ENCODE data around the gene DHRS13.

Gene DHRS13, protein sequence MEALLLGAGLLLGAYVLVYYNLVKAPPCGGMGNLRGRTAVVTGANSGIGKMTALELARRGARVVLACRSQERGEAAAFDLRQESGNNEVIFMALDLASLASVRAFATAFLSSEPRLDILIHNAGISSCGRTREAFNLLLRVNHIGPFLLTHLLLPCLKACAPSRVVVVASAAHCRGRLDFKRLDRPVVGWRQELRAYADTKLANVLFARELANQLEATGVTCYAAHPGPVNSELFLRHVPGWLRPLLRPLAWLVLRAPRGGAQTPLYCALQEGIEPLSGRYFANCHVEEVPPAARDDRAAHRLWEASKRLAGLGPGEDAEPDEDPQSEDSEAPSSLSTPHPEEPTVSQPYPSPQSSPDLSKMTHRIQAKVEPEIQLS

DNA sequence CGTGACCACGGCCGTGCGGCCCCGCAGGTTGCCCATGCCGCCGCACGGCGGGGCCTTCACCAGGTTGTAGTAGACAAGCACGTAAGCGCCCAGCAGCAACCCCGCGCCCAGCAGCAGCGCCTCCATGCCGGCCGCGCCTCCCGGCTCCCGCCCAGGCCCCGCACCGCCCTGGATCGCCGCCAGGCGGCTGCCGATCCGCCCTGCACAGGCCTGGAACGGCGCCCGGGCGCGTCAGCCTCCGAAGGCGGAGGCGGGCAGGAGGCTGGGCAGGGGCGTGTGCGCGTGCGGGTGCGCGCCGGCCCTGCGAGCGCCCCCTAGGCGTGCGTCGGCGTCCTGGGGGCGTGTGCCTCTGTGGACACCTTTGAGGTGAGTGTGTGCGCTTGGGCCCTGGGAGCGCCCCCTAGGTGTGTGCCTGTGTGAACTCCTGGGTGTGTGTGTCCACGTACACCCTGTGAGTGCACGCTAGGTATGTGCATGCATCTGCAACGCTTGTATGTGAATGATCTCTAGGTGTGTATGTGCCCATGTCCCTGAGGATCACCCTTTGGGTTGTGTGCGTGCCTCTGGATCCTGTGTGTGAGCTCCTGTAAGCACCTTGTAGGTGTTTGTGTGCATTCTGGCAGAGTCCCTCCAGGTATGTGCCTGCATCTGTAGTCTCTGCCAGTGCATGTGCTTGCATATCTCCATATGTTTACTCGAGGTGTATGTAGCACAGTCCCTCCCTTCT is at the start of gene DHRS13:
TSS of gene DHRS13 (minus strand) at position 261 of the 727 bp plus-strand sequence. CDS start at position 126, 135 bp downstream.
- DNase-seq (peak; percentile 96), ATAC-seq (peak; percentile 96)

DNA sequence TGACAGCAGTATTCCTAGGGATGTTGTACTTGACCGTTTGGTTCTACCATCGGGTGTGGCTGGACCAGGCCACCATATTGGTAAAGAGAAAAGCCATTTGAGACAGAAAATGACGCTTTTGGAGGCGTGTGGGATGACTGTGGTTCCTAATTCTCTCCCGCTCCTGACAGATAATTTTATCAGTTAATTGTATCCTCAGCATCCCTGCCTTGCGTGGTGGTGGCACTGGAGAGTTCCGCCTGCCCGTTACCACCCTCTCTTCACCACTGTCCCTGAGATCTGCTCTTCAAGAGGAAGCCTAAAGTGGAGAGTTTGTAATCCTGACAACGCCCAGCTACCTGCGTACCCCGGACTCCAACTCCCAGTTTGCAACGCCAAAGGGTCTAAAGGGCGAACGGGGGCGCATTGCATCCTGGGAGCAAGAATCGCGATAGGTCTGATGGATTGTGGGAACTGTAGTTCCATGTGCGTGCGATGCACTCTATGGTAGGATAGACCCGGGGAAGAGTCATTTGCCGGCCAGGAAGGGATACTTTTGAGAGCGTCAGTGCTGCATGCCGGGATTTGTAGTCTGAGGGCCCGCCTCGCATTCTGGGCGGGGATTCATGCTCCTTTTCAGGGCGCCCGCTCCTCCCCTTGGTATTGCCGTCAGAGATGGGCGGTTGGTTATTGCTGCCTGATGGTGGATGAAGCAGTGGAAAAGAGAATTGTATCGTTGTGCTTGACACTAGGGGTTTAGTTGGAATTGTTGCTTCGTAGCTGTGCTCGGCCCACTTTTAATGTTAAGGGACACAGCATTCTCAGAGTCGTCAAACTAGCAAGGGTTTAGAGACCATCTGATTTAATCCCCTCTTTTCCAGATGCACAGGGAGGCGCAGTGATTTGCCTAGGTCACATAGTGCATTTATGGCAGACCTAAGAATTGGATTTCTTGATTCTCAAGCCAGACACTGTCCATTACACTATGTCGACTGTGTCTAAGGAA is 49.4 kb upstream of the DHRS13 start:
- ATAC-seq (peak; percentile 80), DNase-seq (peak; percentile 92)

DNA sequence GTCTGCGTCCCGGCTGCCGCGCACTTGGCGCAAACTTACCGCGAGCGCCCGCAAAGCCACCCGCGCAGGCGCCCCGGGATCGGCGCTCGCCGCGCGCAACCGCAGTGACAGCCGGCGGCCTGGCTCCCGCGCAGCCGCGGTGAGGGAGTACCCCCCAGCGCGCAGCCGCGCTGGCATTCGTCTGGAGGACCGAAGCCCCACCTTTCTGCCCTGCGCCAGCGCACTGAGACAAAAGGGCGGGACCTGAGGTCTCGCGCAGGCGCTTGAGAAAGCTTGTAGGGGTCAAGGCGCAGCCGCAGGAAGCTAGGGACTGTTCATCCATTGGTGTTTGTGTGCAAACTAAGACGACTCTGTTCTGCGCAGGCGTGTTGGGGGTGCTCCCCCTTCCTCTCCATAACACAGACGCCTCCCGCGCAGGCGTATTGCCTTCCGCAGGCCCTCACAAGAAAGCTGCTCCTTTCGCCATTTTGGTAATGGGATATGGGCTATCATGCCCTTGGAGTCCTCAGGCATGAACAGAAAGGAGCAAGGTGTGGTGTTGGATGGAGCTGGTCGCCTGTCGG is 48.6 kb upstream of the DHRS13 start, which contains the start of gene PHF12:
TSS of gene PHF12 (minus strand) at position 91 of the 563 bp plus-strand sequence. CDS start 558 bp downstream, outside the sequence.
- DNase-seq, result peak; percentile 99
- ATAC-seq, result peak; percentile 70

DNA sequence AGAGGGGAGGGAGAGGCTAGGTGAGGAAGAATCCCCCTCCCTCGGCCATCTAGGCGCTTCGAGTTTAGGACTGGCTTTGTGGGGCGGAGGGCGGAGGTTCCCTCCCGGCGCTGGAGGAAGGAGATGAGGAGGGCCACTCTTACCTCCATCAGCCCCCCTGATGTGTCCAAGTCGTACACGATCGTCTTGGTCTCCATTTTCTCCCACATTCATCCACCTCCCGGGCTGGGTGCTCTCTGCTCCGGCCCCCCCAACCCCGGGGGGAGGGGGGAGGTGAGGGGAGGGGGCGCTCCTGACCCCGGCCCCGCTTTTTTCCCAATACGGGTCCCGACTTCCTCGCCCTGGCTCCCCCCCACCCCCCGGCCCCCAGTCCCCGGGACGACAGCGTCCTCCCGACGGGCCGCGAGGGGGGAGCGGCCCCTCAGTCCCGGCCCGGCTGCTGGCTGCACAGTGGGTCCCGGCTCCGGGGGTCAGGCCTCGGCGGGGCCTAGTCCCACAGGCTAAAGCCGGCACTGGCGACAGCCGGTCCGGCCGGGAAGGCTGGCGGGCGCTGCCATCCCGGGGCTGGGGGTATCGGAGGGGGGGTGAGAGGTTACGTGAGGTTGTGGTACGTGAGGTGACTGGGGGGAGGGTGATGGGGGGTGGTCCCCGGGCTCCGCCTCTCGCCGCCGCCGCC is 48.0 kb upstream of the DHRS13 start:
- DNase-seq, result no peak

DNA sequence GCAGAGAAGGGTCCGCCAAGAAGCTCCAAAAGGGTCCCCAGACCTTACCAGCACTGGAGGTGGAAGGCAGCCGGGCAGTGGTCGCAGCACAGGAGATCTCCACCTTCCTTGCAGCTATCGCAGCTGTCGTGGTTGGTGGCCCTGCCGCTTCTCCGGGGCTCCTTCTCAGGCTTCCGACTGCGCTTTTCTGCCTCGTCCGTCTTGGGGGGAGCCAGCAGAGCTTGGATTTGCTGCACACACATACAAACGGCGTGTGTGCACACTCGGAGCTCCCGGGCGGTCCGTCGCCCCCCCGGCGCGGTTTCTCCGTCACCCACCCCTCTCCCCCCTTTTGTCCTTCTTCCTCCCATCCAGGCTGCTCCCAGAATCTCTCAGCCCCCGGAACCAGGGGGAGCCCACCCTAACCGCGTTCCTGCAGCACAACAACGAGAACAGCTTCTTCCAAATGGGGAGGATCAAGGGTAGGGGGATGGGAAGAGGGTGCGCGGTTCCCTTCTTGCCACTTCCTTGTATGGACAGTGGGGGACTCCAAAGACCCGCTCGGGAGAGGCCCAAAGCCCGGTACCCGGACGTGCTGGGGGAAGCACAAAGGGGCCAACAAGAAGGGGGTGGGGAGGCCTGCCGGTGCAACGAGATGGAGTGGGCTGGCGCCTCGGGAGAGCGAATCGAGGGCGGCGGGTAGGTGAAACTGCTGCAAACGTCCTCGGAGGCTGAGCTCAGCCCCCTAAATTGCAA is 47.3 kb upstream of the DHRS13 start:
- ATAC-seq (no peak), DNase-seq (peak; percentile 69)

More for the DNA sequence above, 48.0 kb upstream of the DHRS13 start:
- ATAC-seq, result no peak

DNA sequence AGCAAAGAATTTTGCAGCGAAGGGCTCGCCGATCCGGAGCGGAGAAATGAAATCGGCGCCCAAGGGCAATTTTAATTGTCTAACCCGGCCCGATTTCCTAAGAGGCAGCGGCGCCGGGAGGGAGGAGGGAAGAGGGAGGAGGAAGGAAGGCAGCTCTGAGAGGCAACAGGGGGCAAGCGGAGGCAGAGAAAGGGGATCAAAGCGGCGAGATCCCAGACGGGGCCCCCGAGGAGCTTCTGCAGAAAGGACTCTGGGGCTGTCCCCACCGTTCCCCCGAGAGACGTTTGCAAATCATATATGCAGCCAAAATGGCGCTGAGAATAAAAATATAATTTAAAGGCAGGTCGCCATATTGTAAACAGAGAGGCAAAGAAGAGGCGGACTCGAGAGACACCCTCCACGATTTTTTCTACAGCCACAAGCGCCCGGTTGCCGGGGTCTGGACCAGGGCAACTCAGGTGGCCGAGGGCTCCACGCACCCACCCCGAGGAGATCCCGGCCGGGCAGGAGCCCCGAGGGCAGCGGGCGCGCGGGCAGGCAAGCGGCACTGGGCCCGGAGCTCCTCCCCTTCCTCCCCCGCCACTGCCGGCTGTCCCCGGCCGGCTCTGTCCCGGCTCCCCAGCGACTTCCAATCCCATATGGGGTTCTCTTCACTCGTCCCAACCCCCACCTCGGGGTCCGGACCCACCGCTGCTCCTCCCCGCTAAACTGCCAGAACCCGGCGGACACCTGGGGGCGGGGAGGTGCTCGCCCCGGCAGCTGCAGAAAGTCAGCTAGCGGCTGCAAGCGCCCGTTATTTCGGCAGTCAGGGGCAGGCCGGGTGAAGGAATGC is 46.5 kb upstream of the DHRS13 start:
- peak; percentile 10 for ATAC-seq
- DNase-seq, result peak; percentile 77

DNA sequence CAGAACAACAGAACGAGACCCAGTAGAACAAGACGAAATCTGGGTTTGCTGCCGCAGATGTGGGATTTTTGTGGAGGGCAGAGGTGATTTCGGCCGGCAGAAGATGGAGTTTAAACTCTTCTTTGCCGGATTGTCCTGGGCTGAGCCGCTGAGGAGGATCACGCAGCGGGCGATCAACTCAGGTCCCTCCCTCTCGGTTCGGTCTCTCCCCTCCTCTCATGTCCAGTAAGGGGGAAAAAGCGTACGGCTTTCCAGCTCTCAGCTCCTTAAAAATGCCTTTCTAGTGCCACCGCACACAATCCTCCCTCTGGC is 46.0 kb upstream of the DHRS13 start:
- DNase-seq, result no peak

DNA sequence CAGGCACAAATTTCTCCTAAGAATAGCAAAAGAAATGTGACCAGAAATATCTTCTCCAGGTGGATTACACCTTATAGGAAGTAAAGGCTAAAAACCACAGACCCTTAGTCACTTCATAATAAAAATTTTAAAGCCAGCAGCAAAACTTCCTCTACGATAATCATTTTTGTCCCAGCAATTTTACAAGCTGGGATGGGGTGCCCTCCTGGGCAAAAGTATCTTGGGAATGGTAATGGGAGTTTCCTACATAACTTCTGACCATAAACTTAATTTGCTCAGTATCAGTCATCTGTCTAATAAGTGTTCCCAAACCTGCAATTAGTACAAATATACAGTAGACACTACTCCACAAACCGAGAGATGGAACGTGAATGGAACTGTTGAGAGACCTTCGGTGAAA is 45.5 kb upstream of the DHRS13 start:
- no peak for ATAC-seq
- no peak for DNase-seq

More for the DNA sequence above, 46.0 kb upstream of the DHRS13 start:
- no peak for ATAC-seq

DNA sequence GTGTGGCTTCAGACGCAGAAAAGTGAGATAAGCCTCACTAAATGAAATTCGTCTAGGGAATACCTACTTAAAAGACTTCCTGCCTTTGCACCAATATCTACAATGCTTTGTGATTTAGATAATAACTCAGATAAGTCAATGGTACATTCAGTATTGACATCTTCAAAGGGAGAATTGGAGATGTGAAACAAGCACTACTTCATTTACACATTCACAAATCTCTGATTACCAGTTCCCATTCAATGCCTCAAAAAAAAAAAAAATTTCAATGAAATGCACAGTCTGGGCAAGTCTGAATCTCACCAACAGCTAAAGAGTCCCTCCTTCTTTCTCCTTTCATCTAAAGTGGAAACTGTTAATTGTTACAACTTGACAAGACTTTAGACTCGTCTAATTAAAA is 44.8 kb upstream of the DHRS13 start:
- ATAC-seq (no peak), DNase-seq (no peak)

DNA sequence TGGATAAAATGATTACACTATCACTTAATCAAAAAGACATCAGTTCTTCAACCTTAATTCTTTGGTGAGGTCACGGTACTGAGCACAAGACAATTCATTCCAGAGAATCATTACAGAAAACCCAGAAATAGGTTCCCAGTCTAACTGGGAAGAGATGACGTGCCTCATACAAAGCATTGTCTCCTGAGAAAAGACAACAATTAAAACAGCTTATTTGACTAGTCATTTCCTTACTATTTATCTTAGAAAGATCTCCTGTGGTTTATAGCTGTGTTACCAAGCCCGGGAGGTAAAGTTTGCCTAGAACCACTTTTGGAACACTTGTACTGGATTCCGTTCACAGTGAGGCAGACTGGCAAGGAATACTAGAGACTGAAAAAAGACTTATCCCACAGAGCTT is 43.4 kb upstream of the DHRS13 start:
- no peak for ATAC-seq
- no peak for DNase-seq

DNA sequence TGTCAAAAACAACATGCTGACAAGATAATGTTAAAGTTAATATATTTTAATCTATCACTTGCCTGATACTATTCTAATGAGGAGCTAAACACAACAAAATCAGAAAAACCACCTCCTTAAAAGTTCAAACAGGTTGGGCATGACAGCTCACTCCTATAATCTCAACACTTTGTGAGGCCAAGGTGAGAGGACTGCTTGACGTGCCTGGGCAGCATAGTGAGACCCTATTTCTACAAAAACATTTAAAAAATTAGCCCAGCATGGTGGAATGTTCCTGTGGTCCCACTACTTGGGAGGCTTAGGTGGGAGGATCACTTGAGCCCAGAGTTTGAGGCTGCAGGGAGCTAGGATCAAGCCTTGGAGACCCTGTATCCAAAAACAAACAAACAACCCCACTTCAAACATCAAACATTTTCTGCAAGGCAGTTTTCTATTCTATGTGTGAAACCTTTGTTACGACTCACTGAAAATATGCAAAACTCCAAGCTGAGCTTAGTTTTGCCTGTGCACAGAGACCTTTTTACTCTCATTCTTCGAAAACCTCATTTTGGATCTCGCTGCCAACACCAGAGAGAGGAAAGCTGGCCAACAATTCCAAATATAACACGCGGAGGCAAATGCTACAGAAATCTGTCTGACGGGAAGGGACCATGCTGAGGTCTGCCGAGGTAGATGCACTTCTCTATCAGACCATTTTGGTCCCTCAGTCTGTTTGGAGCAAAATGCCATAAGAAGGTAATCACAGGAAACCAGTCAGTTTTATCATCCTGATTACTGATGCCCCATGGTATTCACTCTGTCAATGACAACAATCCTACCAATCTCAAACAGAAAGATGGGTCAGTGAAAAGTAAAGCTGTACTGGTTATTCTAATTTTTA is 42.2 kb upstream of the DHRS13 start:
- no peak for ATAC-seq
- DNase-seq, result no peak

DNA sequence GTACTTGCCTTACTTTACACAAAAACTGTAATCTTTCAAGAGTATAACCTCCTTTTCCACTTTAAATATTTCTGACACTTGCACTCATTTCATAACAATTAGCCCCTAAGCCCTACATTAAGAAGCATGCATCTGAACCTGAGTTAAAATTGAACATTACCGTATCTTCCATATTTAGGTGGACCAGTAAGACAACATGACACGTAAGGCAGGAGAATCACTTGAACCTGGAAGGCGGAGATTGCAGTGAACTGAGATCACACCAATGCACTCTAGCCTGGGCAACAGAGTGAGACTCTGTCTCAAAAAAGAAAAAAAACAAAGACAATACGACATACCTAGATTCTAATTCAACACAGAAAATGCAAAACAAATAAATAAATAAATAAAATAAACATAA is 41.5 kb upstream of the DHRS13 start:
- no peak for ATAC-seq
- DNase-seq, result no peak

DNA sequence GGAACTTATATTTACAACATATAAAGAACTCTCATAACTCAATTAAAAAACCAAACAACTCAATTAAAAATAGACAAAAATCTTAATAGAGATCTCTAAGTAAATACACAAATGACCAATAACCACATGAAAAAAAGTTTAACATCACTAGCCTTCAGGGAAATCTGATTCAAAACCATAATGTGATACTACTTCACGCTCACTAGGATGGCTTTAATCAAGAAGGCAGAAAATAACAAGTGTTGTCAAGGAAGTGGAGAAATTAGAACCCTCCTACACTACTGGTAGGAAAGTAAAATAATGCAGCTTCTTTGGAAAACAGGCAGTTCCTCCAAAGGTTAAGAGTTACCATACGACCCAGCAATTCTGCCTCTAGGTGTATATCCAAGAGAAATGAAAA is 40.0 kb upstream of the DHRS13 start:
- ATAC-seq (no peak), DNase-seq (no peak)

DNA sequence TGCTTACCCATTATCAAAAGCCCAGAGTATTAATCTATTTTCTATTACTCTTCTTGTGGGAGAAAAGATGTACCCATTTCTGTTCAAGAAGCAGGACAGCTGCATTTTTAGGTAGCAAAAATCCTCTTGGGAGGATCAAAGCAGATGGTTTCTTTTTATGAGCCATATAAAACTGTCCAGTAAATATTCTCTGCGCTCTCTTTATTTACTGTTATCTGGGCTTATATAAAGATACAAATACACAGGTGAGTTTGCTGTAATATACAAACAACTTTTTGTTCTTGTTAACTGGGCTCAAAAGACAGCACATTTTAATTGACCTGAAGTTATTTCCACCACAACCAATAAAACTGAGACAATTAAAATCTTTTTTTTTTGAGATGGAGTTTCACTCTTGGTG is 38.4 kb upstream of the DHRS13 start:
- DNase-seq, result no peak
- no peak for ATAC-seq

DNA sequence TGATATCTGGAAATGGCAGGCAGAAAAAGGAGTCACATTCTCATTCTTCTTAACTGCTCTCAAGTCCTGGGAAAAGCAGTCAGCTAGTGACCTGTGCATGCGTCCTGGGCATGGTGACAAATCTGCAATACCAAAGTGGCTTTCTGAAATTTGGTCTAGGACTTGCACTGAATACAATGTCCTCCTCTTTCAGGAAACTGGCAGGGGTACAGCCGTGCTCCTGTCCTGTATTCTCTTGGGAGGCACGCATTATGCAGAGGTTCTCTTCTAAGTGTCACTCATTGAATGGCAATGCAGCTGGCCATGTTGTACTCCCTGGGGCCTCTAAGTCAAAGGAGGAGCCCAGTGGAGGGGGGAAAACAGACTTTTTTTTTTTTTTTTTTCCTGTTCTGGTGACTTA is 37.8 kb upstream of the DHRS13 start:
- no peak for ATAC-seq

DNA sequence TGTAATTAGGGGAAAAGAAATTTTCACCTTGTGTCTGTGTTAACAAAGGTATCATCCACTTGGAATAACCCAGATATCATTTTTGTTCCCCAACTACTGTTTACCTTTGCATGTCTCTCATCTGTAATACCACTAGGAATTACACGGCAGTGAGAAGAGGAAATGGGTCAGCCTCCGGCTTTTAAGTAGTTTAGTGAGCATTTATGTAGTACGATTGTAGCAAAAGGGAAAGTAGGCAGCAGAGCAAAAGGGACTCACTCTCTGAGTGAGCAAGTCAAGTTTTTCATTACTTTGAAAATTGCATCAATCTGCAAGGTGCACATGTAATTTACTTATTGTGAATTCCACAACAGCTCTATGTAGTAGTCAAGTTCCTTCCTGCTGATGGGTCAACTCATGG is 37.3 kb upstream of the DHRS13 start:
- ATAC-seq (no peak), DNase-seq (no peak)

More for the DNA sequence above, 37.8 kb upstream of the DHRS13 start:
- no peak for DNase-seq

DNA sequence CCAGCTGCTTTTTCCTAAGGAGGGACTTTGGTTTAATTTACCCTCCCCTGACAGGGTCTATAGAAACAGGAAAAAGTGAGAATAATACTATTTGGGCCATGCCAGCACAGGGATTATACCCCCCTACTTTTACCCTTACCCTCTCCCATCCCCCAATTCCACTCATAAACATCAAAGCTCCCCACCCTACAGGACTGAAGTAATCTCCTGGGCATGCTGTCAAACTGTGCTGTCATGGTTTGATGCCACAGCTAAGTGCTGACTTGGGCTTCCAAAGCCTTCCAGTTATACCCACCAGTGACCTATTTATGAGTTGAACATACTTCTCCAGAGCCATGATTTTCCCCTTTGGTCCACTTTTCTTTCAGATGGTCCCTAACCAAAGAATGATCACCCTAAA is 35.7 kb upstream of the DHRS13 start:
- ATAC-seq, result no peak
- no peak for DNase-seq

DNA sequence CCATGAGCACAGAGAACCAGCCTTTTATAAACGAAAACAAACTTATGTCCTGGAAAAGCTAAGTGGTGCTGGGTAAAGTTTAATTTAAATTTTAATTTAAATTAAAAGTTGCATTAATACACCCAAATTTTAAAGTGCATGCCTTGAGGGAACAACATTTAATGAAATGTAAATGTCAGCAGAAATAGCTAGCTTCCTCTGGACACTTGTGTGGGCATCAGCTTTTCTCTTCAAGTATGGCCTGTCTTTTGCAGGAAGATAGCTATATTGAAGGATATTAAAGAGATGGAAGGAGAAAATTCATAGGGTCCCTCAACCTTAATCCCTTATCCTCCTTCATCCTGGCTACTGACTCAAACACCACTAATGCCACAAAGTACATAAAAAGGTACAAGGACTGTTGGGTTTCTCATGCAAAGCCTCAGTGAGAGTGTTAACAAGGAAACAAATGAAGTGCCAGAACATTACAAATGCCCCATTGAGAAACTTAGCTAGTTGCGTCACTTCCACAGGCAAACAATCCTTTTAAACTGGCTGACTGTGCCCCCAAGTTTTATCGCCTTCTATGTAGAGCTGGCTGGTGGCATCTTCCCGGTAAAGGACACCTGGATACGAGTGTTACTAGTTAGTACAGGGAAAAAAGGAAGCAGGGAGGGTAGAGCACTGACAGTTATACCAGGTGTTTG is 34.3 kb upstream of the DHRS13 start:
- no peak for ATAC-seq
- DNase-seq, result no peak

Data from stimulated activated naive CD8-positive, alpha-beta T cell treated with anti-CD3 and anti-CD28 coated beads, Interleukin-15, Interleukin-2, amounts not matched to agents 100 U/mL and 50 U/mL, for 24 hours (primary cell).